NK-92 (cell line): Measurements from ENCODE around the gene RTN4.

Source experiments
- DNase-seq: peaks from one replicate; lab custom pipeline; 2025; ENCODE audit not compliant: unreplicated experiment; lab: John Stamatoyannopoulos, UW

The RTN4 gene

GRCh38 chr2:54928719-54929118, 121.5 kb downstream of the RTN4 start:
- no peak for DNase-seq

- DNase-seq, result no peak
Measured at GRCh38 chr2:54927751-54928615, 122.3 kb downstream of the RTN4 start.

GRCh38 chr2:54927085-54927750, 123.0 kb downstream of the RTN4 start:
- no peak for DNase-seq

- DNase-seq, result no peak
Measured at GRCh38 chr2:54925022-54925421, 125.2 kb downstream of the RTN4 start.

GRCh38 chr2:54924121-54924520, 126.1 kb downstream of the RTN4 start:
- no peak for DNase-seq
